Vagina (tissue), 2 donors: ENCODE measurements around the gene CTDSPL.

Source experiments
- POLR2A ChIP-seq, 2 donors: fragments of 450-650 bp; IDR thresholded peaks; one replicate each; pipeline ENCODE4 v1.6.1; 2017; ENCODE audit warnings: antibody characterized with exemption in 2 of 2, mild to moderate bottlenecking in 2 of 2, moderate library complexity in 2 of 2
- TF ChIP-seq, protein P1 (sequence below), 3 experiments: fragments of 450-650 bp in 2 of 3; fragments of 200-600 bp in 1 of 3; sonication (generic) in 1 of 3; IDR thresholded peaks; one replicate each; pipeline ENCODE4 v1.5.1; 2017 to 2019; ENCODE audit warnings: antibody characterized with exemption in 3 of 3, mild to moderate bottlenecking in 2 of 3, moderate library complexity in 2 of 3

DNA sequence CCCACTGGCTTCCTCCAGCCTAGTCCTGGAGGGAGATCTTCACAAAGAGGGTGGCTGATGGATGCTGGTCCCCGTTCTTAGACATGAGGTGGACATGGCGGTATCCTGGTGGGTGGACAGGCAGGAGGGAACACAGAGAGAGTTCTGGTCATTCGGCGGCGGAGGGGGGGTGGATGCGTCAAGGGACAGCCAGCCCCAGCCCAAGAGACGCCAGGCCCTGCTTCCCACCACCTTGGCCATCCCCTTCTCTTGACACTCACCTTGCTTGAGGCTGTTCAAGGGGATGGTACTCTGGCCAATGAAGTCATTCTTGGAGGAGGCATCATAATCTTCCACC is 146.0 kb downstream of the CTDSPL start:
- TF ChIP-seq POLR2A (IDR thresholded peaks at IDR 0.05) = no peak
- TF ChIP-seq, protein P1, sequence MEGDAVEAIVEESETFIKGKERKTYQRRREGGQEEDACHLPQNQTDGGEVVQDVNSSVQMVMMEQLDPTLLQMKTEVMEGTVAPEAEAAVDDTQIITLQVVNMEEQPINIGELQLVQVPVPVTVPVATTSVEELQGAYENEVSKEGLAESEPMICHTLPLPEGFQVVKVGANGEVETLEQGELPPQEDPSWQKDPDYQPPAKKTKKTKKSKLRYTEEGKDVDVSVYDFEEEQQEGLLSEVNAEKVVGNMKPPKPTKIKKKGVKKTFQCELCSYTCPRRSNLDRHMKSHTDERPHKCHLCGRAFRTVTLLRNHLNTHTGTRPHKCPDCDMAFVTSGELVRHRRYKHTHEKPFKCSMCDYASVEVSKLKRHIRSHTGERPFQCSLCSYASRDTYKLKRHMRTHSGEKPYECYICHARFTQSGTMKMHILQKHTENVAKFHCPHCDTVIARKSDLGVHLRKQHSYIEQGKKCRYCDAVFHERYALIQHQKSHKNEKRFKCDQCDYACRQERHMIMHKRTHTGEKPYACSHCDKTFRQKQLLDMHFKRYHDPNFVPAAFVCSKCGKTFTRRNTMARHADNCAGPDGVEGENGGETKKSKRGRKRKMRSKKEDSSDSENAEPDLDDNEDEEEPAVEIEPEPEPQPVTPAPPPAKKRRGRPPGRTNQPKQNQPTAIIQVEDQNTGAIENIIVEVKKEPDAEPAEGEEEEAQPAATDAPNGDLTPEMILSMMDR (IDR thresholded peaks at IDR 0.05) = no peak
